Measurements from ENCODE around the gene SGIP1.

DNA sequence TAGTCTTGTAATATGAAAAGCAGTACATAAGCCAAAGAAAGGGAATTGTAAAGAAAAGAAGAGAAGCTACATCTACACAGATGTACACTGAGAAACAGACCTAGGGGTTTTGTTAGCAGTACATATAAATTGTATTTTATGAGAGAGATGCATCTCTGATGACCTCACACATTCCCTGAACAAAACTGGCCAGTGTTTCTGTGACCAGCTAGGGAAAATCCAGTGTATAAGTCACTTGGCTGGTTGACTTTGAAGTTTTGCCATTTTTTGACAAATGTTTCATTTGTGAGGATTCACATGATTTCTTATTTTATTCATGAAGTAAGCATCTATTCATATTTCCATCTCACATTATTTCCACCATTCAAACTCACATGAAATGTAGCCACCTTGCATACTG, 190.0 kb downstream of the SGIP1 start:
- TF ChIP-seq, protein P1, sequence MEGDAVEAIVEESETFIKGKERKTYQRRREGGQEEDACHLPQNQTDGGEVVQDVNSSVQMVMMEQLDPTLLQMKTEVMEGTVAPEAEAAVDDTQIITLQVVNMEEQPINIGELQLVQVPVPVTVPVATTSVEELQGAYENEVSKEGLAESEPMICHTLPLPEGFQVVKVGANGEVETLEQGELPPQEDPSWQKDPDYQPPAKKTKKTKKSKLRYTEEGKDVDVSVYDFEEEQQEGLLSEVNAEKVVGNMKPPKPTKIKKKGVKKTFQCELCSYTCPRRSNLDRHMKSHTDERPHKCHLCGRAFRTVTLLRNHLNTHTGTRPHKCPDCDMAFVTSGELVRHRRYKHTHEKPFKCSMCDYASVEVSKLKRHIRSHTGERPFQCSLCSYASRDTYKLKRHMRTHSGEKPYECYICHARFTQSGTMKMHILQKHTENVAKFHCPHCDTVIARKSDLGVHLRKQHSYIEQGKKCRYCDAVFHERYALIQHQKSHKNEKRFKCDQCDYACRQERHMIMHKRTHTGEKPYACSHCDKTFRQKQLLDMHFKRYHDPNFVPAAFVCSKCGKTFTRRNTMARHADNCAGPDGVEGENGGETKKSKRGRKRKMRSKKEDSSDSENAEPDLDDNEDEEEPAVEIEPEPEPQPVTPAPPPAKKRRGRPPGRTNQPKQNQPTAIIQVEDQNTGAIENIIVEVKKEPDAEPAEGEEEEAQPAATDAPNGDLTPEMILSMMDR (IDR thresholded peaks at IDR 0.05) = no peak
- TF ChIP-seq POLR2AphosphoS5 (IDR thresholded peaks at IDR 0.05) (no peak), POLR2A (IDR thresholded peaks at IDR 0.05) (no peak)
